ENCODE measurements around the gene TXNDC17. TPM values are rescaled to one million over a fixed set of nuclear protein-coding genes. Genes with fewer than 3 reads are reported as not detected.

TXNDC17 gene
- total RNA-seq, 4 donors from 2014 or later = 70.4 to 149 (median 95.9) TPM

DNA sequence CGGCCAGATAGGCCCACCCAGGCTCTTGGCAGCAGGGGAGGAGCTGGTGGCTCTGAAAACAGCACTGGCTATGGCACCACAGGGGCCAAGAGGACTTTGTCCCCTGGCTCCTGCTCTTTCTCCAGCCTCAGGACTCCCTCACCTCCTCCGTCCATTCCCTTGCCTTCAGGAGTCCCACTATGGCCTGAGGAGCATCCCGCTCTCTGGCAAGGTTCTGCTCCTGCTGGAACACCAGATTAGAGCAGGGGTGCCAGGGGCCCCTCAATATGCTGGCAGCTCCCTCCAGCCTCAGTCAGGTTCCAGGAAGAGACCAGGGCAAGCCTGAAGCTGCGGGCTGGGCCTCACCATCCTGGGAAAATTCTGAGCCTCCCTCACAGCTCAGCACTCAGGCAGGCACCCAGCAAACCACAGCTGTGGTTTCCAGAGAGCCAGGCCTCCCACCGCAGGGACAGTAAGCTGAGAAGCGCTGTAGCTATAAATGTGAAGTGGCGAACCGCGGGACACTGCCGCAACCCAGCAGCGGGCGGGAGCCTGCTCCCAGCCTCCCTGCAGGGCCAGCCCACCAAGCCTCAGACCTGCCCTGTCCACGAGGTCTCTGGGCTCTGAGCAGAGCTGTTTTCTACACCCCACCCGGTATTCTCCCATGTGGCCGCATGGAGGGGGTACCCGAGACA is 36.4 kb downstream of the TXNDC17 start:
- no peaks in the 10 kb centered on the region for H3K9me3 ChIP-seq
- WGBS, 2 donors = 54 to 62% methylated on average over 8 to 16 of the region's 16 CpGs
- no peaks in the 10 kb centered on the region for H3K27me3 ChIP-seq
- no peak overlapping the region for H3K4me3 ChIP-seq (replicated peaks in 1 of 3)
- H3K36me3 ChIP-seq = no peaks in the 10 kb centered on the region
- H3K4me1 ChIP-seq = no peaks in the 10 kb centered on the region
- intact Hi-C loops (cut with DNase I) = no loop called here
- no peak overlapping the region for H3K27ac ChIP-seq
- no peak for TF ChIP-seq POLR2A (IDR thresholded peaks at IDR 0.05)
- TF ChIP-seq, protein P1, sequence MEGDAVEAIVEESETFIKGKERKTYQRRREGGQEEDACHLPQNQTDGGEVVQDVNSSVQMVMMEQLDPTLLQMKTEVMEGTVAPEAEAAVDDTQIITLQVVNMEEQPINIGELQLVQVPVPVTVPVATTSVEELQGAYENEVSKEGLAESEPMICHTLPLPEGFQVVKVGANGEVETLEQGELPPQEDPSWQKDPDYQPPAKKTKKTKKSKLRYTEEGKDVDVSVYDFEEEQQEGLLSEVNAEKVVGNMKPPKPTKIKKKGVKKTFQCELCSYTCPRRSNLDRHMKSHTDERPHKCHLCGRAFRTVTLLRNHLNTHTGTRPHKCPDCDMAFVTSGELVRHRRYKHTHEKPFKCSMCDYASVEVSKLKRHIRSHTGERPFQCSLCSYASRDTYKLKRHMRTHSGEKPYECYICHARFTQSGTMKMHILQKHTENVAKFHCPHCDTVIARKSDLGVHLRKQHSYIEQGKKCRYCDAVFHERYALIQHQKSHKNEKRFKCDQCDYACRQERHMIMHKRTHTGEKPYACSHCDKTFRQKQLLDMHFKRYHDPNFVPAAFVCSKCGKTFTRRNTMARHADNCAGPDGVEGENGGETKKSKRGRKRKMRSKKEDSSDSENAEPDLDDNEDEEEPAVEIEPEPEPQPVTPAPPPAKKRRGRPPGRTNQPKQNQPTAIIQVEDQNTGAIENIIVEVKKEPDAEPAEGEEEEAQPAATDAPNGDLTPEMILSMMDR (IDR thresholded peaks at IDR 0.05) = no peak
- DNase-seq = no peak

DNA sequence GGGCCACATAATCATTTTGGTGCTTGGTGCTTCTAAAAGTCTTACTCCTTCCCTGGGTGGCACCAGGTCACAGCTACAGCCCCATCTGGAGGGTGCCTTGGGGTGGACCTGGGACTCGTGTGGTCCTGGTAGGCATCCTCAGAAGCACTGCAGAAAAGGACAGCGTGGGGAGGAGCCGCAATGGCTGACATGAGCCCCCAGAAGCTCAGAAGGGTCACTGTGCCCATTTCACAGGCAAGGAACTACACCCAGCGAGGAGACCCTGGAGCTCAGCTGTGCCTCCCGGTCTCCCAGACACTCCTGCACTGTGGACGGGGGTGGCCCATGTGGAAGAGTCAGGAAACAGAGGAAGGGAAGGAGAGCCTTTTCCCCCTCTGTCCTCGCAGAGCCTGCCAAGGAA is 37.1 kb downstream of the TXNDC17 start:
- Histone ChIP-seq H3K36me3 (no peaks in the 10 kb centered on the region), H3K27ac (no peak overlapping the region), H3K4me1 (no peaks in the 10 kb centered on the region), H3K4me3 (replicated peaks in 1 of 3) (no peak overlapping the region), H3K9me3 (no peaks in the 10 kb centered on the region), H3K27me3 (no peaks in the 10 kb centered on the region)
- no peak for DNase-seq
- intact Hi-C loops (cut with DNase I) = no loop called here
- no peak for TF ChIP-seq POLR2A (IDR thresholded peaks at IDR 0.05)
- TF ChIP-seq, protein P1 (IDR thresholded peaks at IDR 0.05) = no peak
- WGBS, 2 donors = 65 to 68% methylated on average over 4 to 7 of the region's 7 CpGs

DNA sequence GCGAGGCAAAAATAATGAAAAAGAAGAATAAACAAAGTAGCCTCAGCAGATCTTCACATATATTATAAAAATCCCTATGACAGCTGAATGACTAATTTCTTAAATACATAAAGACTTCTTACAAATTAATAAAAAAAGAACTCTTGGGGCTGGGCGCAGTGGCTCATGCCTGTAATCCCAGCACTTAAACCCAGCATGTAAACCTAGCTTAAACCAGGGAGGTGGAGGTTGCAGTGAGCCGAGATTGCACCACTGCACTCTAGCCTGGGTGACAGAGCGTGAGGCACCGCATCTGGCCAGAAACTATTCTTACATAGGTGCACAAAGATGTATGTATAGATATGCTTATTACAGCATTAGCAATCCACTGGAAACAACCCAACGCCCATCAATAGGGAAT is 38.4 kb downstream of the TXNDC17 start:
- no peak for TF ChIP-seq POLR2A (IDR thresholded peaks at IDR 0.05)
- TF ChIP-seq, protein P1 (IDR thresholded peaks at IDR 0.05) = no peak
- H3K9me3 ChIP-seq = no peaks in the 10 kb centered on the region
- no peaks in the 10 kb centered on the region for H3K27me3 ChIP-seq
- no peak overlapping the region for H3K27ac ChIP-seq
- DNase-seq = no peak
- H3K36me3 ChIP-seq = no peaks in the 10 kb centered on the region
- intact Hi-C loops (cut with DNase I) = no loop called here
- no peaks in the 10 kb centered on the region for H3K4me1 ChIP-seq
- no peak overlapping the region for H3K4me3 ChIP-seq (replicated peaks in 1 of 3)
- WGBS, 2 donors = 82 to 85% methylated on average over 6 of the region's 6 CpGs

DNA sequence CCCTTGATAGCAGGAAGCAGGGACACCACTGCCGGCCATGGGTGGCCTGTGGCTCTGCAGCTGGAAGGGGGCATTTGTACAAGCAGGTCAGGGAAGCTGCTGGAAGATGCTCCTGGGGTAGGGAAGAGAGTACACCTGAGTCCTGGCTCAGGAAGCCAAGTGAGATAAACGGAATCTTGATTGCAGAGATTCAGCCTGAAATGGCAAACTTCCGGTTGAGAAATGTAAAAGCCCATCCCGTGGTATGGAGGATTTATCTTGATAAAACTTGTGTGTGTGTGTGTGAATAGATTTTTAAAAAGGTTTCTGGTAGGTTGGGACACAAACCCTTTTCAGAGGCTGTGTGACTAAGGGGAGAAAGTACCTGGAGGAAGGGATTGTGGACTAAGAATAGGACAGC is 40.3 kb downstream of the TXNDC17 start:
- no peaks in the 10 kb centered on the region for H3K4me1 ChIP-seq
- TF ChIP-seq, protein P1 (IDR thresholded peaks at IDR 0.05) = no peak
- TF ChIP-seq POLR2A (IDR thresholded peaks at IDR 0.05) = no peak
- no peak overlapping the region for H3K27ac ChIP-seq
- H3K4me3 ChIP-seq (replicated peaks in 1 of 3) = no peak overlapping the region
- no peaks in the 10 kb centered on the region for H3K27me3 ChIP-seq
- DNase-seq = no peak
- H3K36me3 ChIP-seq = no peaks in the 10 kb centered on the region
- intact Hi-C loops (cut with DNase I) = no loop called here
- WGBS, 2 donors = 68 to 72% methylated on average over 4 of the region's 4 CpGs
- H3K9me3 ChIP-seq = no peaks in the 10 kb centered on the region

DNA sequence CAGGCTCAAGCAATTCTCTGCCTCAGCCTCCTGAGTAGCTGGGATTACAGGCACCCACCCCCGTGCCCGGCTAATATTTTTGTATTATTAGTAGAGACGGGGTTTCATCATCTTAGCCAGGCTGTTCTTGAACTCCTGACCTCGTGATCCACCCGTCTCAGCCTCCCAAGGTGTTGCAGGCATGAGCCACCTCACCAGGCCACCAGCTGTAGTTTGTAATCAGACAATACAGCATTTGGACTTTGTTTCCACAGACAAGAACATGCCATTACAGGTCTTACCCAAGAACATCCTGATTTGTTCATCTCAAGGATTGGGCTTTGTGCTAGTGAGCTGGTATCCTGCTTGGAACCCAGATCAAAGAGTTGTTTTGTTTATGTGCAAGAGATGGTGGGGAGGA is 40.8 kb downstream of the TXNDC17 start:
- H3K27me3 ChIP-seq = no peaks in the 10 kb centered on the region
- H3K4me3 ChIP-seq (replicated peaks in 1 of 3) = no peak overlapping the region
- no peaks in the 10 kb centered on the region for H3K4me1 ChIP-seq
- H3K27ac ChIP-seq = no peak overlapping the region
- WGBS, 2 donors = 78 to 83% methylated on average over 5 of the region's 5 CpGs
- no peak for DNase-seq
- no peaks in the 10 kb centered on the region for H3K36me3 ChIP-seq
- H3K9me3 ChIP-seq = no peaks in the 10 kb centered on the region
- TF ChIP-seq, protein P1 (IDR thresholded peaks at IDR 0.05) = no peak
- no peak for TF ChIP-seq POLR2A (IDR thresholded peaks at IDR 0.05)
- intact Hi-C loops (cut with DNase I) = no loop called here

All from thyroid gland (tissue), 4 donors.